Right lobe of liver (tissue), 4 donors: ENCODE data around the gene CBFA2T2.

ENCODE experiments used
- CTCF ChIP-seq, 4 donors: fragments of 200-600 bp in 3 of 4; fragments of 450-650 bp in 1 of 4; IDR thresholded peaks; one replicate each; pipeline versions ENCODE4 v1.5.1 to v1.8.0; 2016 to 2022; ENCODE audit warnings: antibody characterized with exemption in 4 of 4, mild to moderate bottlenecking in 2 of 4
- POLR2A ChIP-seq: fragments of 450-650 bp; IDR thresholded peaks from one replicate; pipeline ENCODE4 v1.6.1; 2017; ENCODE audit warnings: antibody characterized with exemption, mild to moderate bottlenecking
- donor health status: DM: no; HTN: no; CAD: no.
- donor health status: DM: no; HTN: no; CAD: no.
- donor health status: DM: no; HTN: yes; CAD: no.

GRCh38 chr20:33443512-33444239 lies 46.2 kb upstream of the CBFA2T2 start, which contains the start of gene SNTA1:
- TF ChIP-seq POLR2A: peak; percentile 65
- TF ChIP-seq CTCF (IDR thresholded peaks at IDR 0.05): no peak
